SK-N-SH (cell line): ENCODE measurements around the gene ADRA2A. TPM values are rescaled to one million over a fixed set of nuclear protein-coding genes. Genes with fewer than 3 reads are reported as not detected.
A peak's percentile ranks its signal among the peaks of the same experiment; 100 is the strongest.

Source experiments
- CTCF ChIA-PET: fragments of 300-600, 350-600 bp; formaldehyde crosslinking; extraction: SDS; loops from one replicate; lab custom pipeline; 2021; lab: Yijun Ruan, JAX
- POLR2A ChIA-PET: fragments of 350-600 bp; sonication (Branson Sonifier 250); formaldehyde crosslinking; extraction: SDS; loops from one replicate; lab custom pipeline; 2020; ENCODE audit warnings: antibody characterized with exemption, inconsistent platforms; lab: Yijun Ruan, JAX
- DNase-seq: peaks from one replicate; pipeline ENCODE4 v3.0.0; 2012
- H2AFZ ChIP-seq: fragments of 200-600 bp; sonication (generic); 2 replicates; pipeline ENCODE4 v1.8.1; 2016; ENCODE audit warnings: antibody characterized with exemption, mild to moderate bottlenecking, low read depth
- H3F3A ChIP-seq: fragments of 200-600 bp; sonication (generic); replicated peaks from 2 replicates; pipeline ENCODE3; 2016; ENCODE audit warnings: antibody characterized with exemption, mild to moderate bottlenecking; ENCODE audit not compliant: insufficient read depth
- H3K27ac ChIP-seq, 2 experiments: fragments of 200-500 bp in 1 of 2; fragments of 200-600 bp in 1 of 2; sonication (Bioruptor generic) in 1 of 2; sonication (generic), shearing (Covaris generic) in 1 of 2; 2 replicates each; pipeline versions ENCODE4 v1.5.1 to v1.6.1; 2014 to 2016; ENCODE audit warnings: low read depth in 2 of 2, inconsistent platforms in 1 of 2, low read length in 1 of 2, mild to moderate bottlenecking in 1 of 2, mixed read lengths in 1 of 2
- H3K27me3 ChIP-seq: fragments of 200-600 bp; sonication (generic), shearing (Covaris generic); 2 replicates; pipeline ENCODE4 v1.6.1; 2016; ENCODE audit warnings: mixed run types; ENCODE audit not compliant: insufficient read depth
- H3K36me3 ChIP-seq, 2 experiments: fragments of 200-500 bp in 1 of 2; fragments of 200-600 bp in 1 of 2; sonication (Bioruptor generic) in 1 of 2; sonication (generic) in 1 of 2; replicated peaks in 1 of 2; 2 replicates each; pipeline versions ENCODE3 to v1.5.1; 2014 to 2016; ENCODE audit warnings: low read length in 1 of 2, mild to moderate bottlenecking in 1 of 2; ENCODE audit not compliant: insufficient read depth in 2 of 2, control insufficient read depth in 1 of 2
- H3K4me1 ChIP-seq, 2 experiments: fragments of 200-500 bp in 1 of 2; fragments of 200-600 bp in 1 of 2; sonication (Bioruptor generic) in 1 of 2; sonication (generic), shearing (Covaris generic) in 1 of 2; 2 replicates each; pipeline versions ENCODE4 v1.5.1 to v1.6.1; 2014 to 2016; ENCODE audit warnings: low read depth in 1 of 2, low read length in 1 of 2, mixed run types in 1 of 2; ENCODE audit not compliant: insufficient read depth in 2 of 2, control insufficient read depth in 1 of 2
- H3K4me2 ChIP-seq: fragments of 200-600 bp; sonication (generic), shearing (Covaris generic); 2 replicates; pipeline ENCODE4 v1.6.1; 2017; ENCODE audit warnings: mixed run types
- H3K4me3 ChIP-seq, 2 experiments: fragments of 200-500 bp in 1 of 2; fragments of 200-600 bp in 1 of 2; sonication (Bioruptor generic) in 1 of 2; sonication (generic), shearing (Covaris generic) in 1 of 2; 2 replicates each; pipeline versions ENCODE4 v1.5.1 to v1.8.1; 2014 to 2016; ENCODE audit warnings: low read depth in 2 of 2, inconsistent platforms in 1 of 2, low read length in 1 of 2, mild to moderate bottlenecking in 1 of 2, mixed read lengths in 1 of 2, moderate library complexity in 1 of 2
- H3K79me2 ChIP-seq: fragments of 200-600 bp; sonication (generic); 2 replicates; pipeline ENCODE4 v1.8.1; 2017; ENCODE audit warnings: mild to moderate bottlenecking; ENCODE audit not compliant: insufficient read depth
- H3K9ac ChIP-seq: fragments of 200-600 bp; sonication (generic); 2 replicates; pipeline ENCODE4 v1.6.1; 2017; ENCODE audit warnings: mixed run types
- H3K9me2 ChIP-seq: fragments of 200-600 bp; sonication (generic); 2 replicates; pipeline ENCODE4 v1.6.1; 2017; ENCODE audit warnings: mixed run types
- H3K9me3 ChIP-seq: fragments of 200-600 bp; sonication (generic); 2 replicates; pipeline ENCODE4 v1.6.1; 2017; ENCODE audit warnings: mixed run types, mild to moderate bottlenecking, moderate library complexity
- H4K20me1 ChIP-seq: fragments of 200-600 bp; sonication (generic); 2 replicates; pipeline ENCODE4 v1.6.1; 2017; ENCODE audit warnings: mild to moderate bottlenecking, mixed run types; ENCODE audit not compliant: insufficient read depth
- CTCF ChIP-seq: fragments of 200-600 bp; sonication (generic); IDR thresholded peaks from 2 replicates; pipeline ENCODE4 v1.6.1; 2017; ENCODE audit warnings: antibody characterized with exemption, mild to moderate bottlenecking, moderate library complexity
- ELF1 ChIP-seq: IDR thresholded peaks from 2 replicates; pipeline ENCODE4 v1.4.0; 2012
- MAX ChIP-seq: IDR thresholded peaks from 2 replicates; pipeline ENCODE4 v1.4.0; 2012; ENCODE audit warnings: low read depth
- MEF2A ChIP-seq: IDR thresholded peaks from 2 replicates; pipeline ENCODE4 v1.4.0; 2012; ENCODE audit warnings: low read depth, borderline replicate concordance
- MXI1 ChIP-seq: IDR thresholded peaks from 2 replicates; pipeline ENCODE4 v1.6.1; 2012; ENCODE audit warnings: mild to moderate bottlenecking, low read depth, low read length, improper control_type of control experiment
- NFIC ChIP-seq: IDR thresholded peaks from 2 replicates; pipeline ENCODE4 v1.4.0; 2012; ENCODE audit warnings: borderline replicate concordance
- RFX5 ChIP-seq: IDR thresholded peaks from 2 replicates; pipeline ENCODE4 v1.6.1; 2012; ENCODE audit warnings: mild to moderate bottlenecking, improper control_type of control experiment, low read length
- TAF1 ChIP-seq: IDR thresholded peaks from 2 replicates; pipeline ENCODE4 v1.6.1; 2012; ENCODE audit warnings: low read depth, mild to moderate bottlenecking, low read length, moderate library complexity, borderline replicate concordance
- USF1 ChIP-seq: IDR thresholded peaks from 2 replicates; pipeline ENCODE4 v1.4.0; 2012; ENCODE audit warnings: low read depth, borderline replicate concordance
- WGBS: methylation state at CpG from one replicate; pipeline ENCODE4 v1.1.6; 2017; ENCODE audit warnings: low lambda C conversion rate; 5-methylcytosine and 5-hydroxymethylcytosine counted together
- polyA plus RNA-seq, 3 experiments: library from polyadenylated mRNA; depleted of rRNA; stranded (reverse); fragments of >200 nt; gene quantifications; 2 replicates each; pipeline ENCODE4 v1.2.3, GENCODE V29; 2012

Gene ADRA2A
- polyA plus RNA-seq, 1 of the 3 experiments (the other 2 are of a cell fraction), result 0.02 TPM

DNA sequence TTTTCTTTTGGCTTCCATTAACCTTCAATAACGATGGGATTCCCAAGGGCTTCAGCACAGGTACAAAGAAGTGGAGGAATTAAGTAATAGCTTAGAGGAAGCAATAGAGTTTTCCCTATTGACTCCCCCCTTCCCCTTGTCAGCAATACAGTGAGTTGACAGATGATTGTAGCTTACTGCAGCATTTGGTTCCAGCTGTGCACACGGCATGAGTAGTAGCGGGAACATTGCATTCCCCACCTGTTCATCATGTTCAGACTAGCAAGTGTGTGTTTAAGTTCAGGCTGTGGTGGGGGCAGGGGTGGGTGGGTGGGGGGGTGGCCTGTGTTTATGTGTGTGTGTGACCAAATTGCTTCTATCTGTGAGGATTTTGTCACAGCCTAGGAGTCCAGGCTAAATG, 4.6 kb upstream of the ADRA2A start:
- Histone ChIP-seq H3K27me3 (peaks cover 39% of the 10 kb centered on the region), H3K9me2 (no peaks in the 10 kb centered on the region), H3K4me1 (peaks cover 0 to 10% of the 10 kb centered on the region in 2 experiments; a peak in 1 of 4 replicates), H2AFZ (no peak overlapping the region), H4K20me1 (no peaks in the 10 kb centered on the region), H3K9ac (no peak overlapping the region), H3K9me3 (no peaks in the 10 kb centered on the region), H3K36me3 (no peaks in the 10 kb centered on the region), H3K79me2 (no peaks in the 10 kb centered on the region), H3K4me3 (no peak overlapping the region), H3K4me2 (no peak overlapping the region), H3K27ac (no peak overlapping the region), H3F3A (no peaks in the 10 kb centered on the region)
- POLR2A ChIA-PET, result no interaction called here
- 11% methylated on average over 1 of the region's 3 CpGs for WGBS
- DNase-seq, result no peak
- CTCF ChIA-PET, result interaction anchor here (1.1 to 1.8 kb wide), 2 partner anchors 8 to 288 kb away, joined by 3 to 4 read pairs; no protein-coding TSS in a partner anchor
- TF ChIP-seq ELF1 (no peak), NFIC (no peak), USF1 (no peak), CTCF (no peak), TAF1 (no peak), RFX5 (no peak)

- no peaks in the 10 kb centered on the region for H3F3A ChIP-seq
- no peaks in the 10 kb centered on the region for H4K20me1 ChIP-seq
- TF ChIP-seq MXI1 (no peak), MEF2A (no peak), MAX (no peak), RFX5 (no peak)
- no peaks in the 10 kb centered on the region for H3K9me3 ChIP-seq
- H2AFZ ChIP-seq, result peak overlapping the region; percentile 81
- H3K27ac ChIP-seq, result no peak overlapping the region
- peak overlapping the region; percentile 48 to 70 for H3K4me3 ChIP-seq
- ChIA-PET POLR2A (interaction anchor here (1.4 kb wide), 1 partner anchor 156 kb away, joined by 3 read pairs; the partner anchor contains the start of genes BBIP1 and SHOC2), CTCF (interaction anchor here (0.6 to 4.1 kb wide), 85 partner anchors 10 to 1255 kb away, joined by 3 to 73 read pairs (median 4); partner anchors contain the start of gene GPAM)
- H3K27me3 ChIP-seq, result peaks cover 42% of the 10 kb centered on the region
- WGBS, result 21% methylated on average over 16 of the region's 18 CpGs
- H3K9me2 ChIP-seq, result no peaks in the 10 kb centered on the region
- H3K4me1 ChIP-seq, result peaks cover 0 to 18% of the 10 kb centered on the region in 2 experiments; a peak in 1 of 4 replicates
- H3K9ac ChIP-seq, result no peak overlapping the region
- H3K79me2 ChIP-seq, result no peaks in the 10 kb centered on the region
- DNase-seq, result no peak
- peak overlapping the region; percentile 94 for H3K4me2 ChIP-seq
- H3K36me3 ChIP-seq, result no peaks in the 10 kb centered on the region
Observed at GRCh38 chr10:111075577-111076185, 1.1 kb upstream of the ADRA2A start.
